Upper lobe of left lung (tissue), 6 donors: ENCODE measurements around the gene NCOR1. TPM values are rescaled to one million over a fixed set of nuclear protein-coding genes. Genes with fewer than 3 reads are reported as not detected.
A peak's percentile ranks its signal among the peaks of the same experiment; 100 is the strongest.

Experiments
- ATAC-seq, 2 donors: fragments of 200-7000 bp; cut with Tn5 transposase; one replicate each; pipeline ENCODE4 v1.9.1; 2022; ENCODE audit warnings: mild to moderate bottlenecking in 2 of 2, moderate library complexity in 2 of 2; ENCODE audit not compliant: low FRiP score in 2 of 2
- DNase-seq, 2 donors: peaks; one replicate each; pipeline ENCODE4 v3.0.0-alpha.2; 2019 to 2020
- H3K27ac ChIP-seq, 4 donors: fragments of 200-600 bp; sonication (generic); one replicate each; pipeline ENCODE4 v1.5.1; 2016 to 2019
- H3K27me3 ChIP-seq, 4 donors: fragments of 200-600 bp; sonication (generic); one replicate each; pipeline ENCODE4 v1.5.1; 2017 to 2019
- H3K36me3 ChIP-seq, 4 donors: fragments of 200-600 bp; sonication (generic); one replicate each; pipeline ENCODE4 v1.5.1; 2016 to 2019
- H3K4me1 ChIP-seq, 4 donors: fragments of 200-600 bp; sonication (generic); one replicate each; pipeline ENCODE4 v1.5.1; 2018 to 2019
- H3K4me3 ChIP-seq, 4 donors: fragments of 200-600 bp; sonication (generic); one replicate each; pipeline ENCODE4 v1.5.1; 2017 to 2019; ENCODE audit warnings: mild to moderate bottlenecking in 2 of 4, moderate library complexity in 1 of 4
- H3K9me3 ChIP-seq, 4 donors: fragments of 200-600 bp; sonication (generic); one replicate each; pipeline ENCODE4 v1.5.1; 2018 to 2019
- CTCF ChIP-seq, 6 experiments: fragments of 450-650 bp in 4 of 6; fragments of 200-600 bp in 2 of 6; sonication (generic) in 2 of 6; IDR thresholded peaks; one replicate each; pipeline ENCODE4 v1.5.1; 2016 to 2019; ENCODE audit warnings: antibody characterized with exemption in 6 of 6
- EP300 ChIP-seq, 4 donors: sonication (generic); formaldehyde crosslinking; IDR thresholded peaks; one replicate each; pipeline ENCODE4 v1.5.1; 2017; ENCODE audit warnings: antibody characterized with exemption in 4 of 4, control low read depth in 2 of 4
- POLR2A ChIP-seq, 4 donors: fragments of 450-650 bp; IDR thresholded peaks; one replicate each; pipeline ENCODE4 v1.5.1; 2016 to 2017; ENCODE audit warnings: antibody characterized with exemption in 4 of 4, mild to moderate bottlenecking in 2 of 4
- POLR2AphosphoS5 ChIP-seq, 2 donors: sonication (generic); formaldehyde crosslinking; IDR thresholded peaks; one replicate each; pipeline ENCODE4 v1.5.1; 2017; ENCODE audit warnings: antibody characterized with exemption in 2 of 2
- WGBS, 2 donors: methylation state at CpG; one replicate each; pipeline ENCODE4 v1.1.5; 2017 to 2018; 5-methylcytosine and 5-hydroxymethylcytosine counted together
- total RNA-seq, 6 donors: library from RNA; depleted of rRNA in 4 of 6; stranded (reverse); fragments of >200 nt in 4 of 6; gene quantifications; one replicate each; pipeline versions ENCODE4 v1.1.0 to v1.2.1, GENCODE V29; 2016 to 2021
- donor health status: DM: no; HTN: no; CAD: no; lungs with moderate emphysema.
- donor health status: DM: no; HTN: yes; CAD: no; lungs with severe emphysema.

The NCOR1 gene
- 100 to 1,000 TPM; 111 to 301 (median 147) TPM for total RNA-seq

- Histone ChIP-seq H3K27ac (peak within 1 kb of the TSS; percentile 95 to 98 (median 96)), H3K36me3 (no peaks in the 10 kb centered on the region), H3K27me3 (no peaks in the 10 kb centered on the region), H3K4me3 (peak within 1 kb of the TSS; percentile 59 to 95 (median 90)), H3K9me3 (no peaks in the 10 kb centered on the region), H3K4me1 (peaks cover 32 to 56% (median 44%) of the 10 kb centered on the region in 4 donors)
- TF ChIP-seq EP300 (IDR thresholded peaks at IDR 0.05) (no peak), POLR2A (IDR thresholded peaks at IDR 0.05) (peak; percentile 43 to 93 (median 85)), POLR2AphosphoS5 (IDR thresholded peaks at IDR 0.05) (peak; percentile 77 to 83), CTCF (IDR thresholded peaks at IDR 0.05) (peak in 5 of 6 experiments; percentile 27 to 63 (median 50))
- ATAC-seq (peak; percentile 97 to 98), DNase-seq (peak; percentile 94 to 97)
- 0% methylated on average over 12 to 53 of the region's 82 CpGs for WGBS, 2 donors
Measured at GRCh38 chr17:16215273-16215964, at the start of gene NCOR1. NCOR1 (minus strand) TSS chr17:16215534; CDS start chr17:16194569, 20,965 bp downstream.

- Histone ChIP-seq H3K27me3 (no peaks in the 10 kb centered on the region), H3K4me3 (no peak overlapping the region), H3K27ac (no peak overlapping the region), H3K4me1 (peaks cover 0 to 6% (median 5%) of the 10 kb centered on the region in 4 donors), H3K9me3 (no peaks in the 10 kb centered on the region), H3K36me3 (no peaks in the 10 kb centered on the region)
- no peak for TF ChIP-seq CTCF (IDR thresholded peaks at IDR 0.05)
- no peak for TF ChIP-seq POLR2AphosphoS5 (IDR thresholded peaks at IDR 0.05)
- no peak for TF ChIP-seq EP300 (IDR thresholded peaks at IDR 0.05)
- TF ChIP-seq POLR2A (IDR thresholded peaks at IDR 0.05) = no peak
- no peak for DNase-seq
- ATAC-seq = no peak
- WGBS, 2 donors = 94 to 95% methylated on average over 4 of the region's 4 CpGs
Measured at GRCh38 chr17:16262201-16262600, 46.9 kb upstream of the NCOR1 start.

- no peak for DNase-seq
Measured at GRCh38 chr17:16261049-16261448, 45.7 kb upstream of the NCOR1 start.

GRCh38 chr17:16259926-16260325 lies 44.6 kb upstream of the NCOR1 start:
- Histone ChIP-seq H3K4me1 (peaks cover 15 to 22% (median 21%) of the 10 kb centered on the region in 4 donors), H3K27ac (peak overlapping the region in 1 of 4 donors; percentile 57), H3K27me3 (no peaks in the 10 kb centered on the region), H3K4me3 (no peak overlapping the region), H3K36me3 (no peaks in the 10 kb centered on the region), H3K9me3 (no peaks in the 10 kb centered on the region)
- WGBS, 2 donors = 75 to 84% methylated on average over 3 to 6 of the region's 6 CpGs
- no peak for ATAC-seq
- DNase-seq = peak in 1 of 2 donors; percentile 22
- TF ChIP-seq CTCF (IDR thresholded peaks at IDR 0.05) (no peak), EP300 (IDR thresholded peaks at IDR 0.05) (no peak), POLR2AphosphoS5 (IDR thresholded peaks at IDR 0.05) (no peak), POLR2A (IDR thresholded peaks at IDR 0.05) (no peak)

More at GRCh38 chr17:16261049-16261448, 45.7 kb upstream of the NCOR1 start:
- Histone ChIP-seq H3K27ac (no peak overlapping the region), H3K9me3 (no peaks in the 10 kb centered on the region), H3K4me3 (no peak overlapping the region), H3K36me3 (no peaks in the 10 kb centered on the region), H3K4me1 (peaks cover 5 to 11% (median 11%) of the 10 kb centered on the region in 4 donors), H3K27me3 (no peaks in the 10 kb centered on the region)
- TF ChIP-seq EP300 (IDR thresholded peaks at IDR 0.05) = no peak
- no peak for TF ChIP-seq POLR2A (IDR thresholded peaks at IDR 0.05)
- TF ChIP-seq CTCF (IDR thresholded peaks at IDR 0.05) = no peak
- no peak for TF ChIP-seq POLR2AphosphoS5 (IDR thresholded peaks at IDR 0.05)
- no peak for ATAC-seq
- 90 to 96% methylated on average over 3 of the region's 3 CpGs for WGBS, 2 donors
